AG04449 (cell line): Measurements from ENCODE around the gene DIP2C.
"Not testable (repeated sequence)": the region's sequence is repeated elsewhere in the genome, so short reads cannot be mapped to it uniquely, and the experiment has no call there.

Source experiments
- CTCF ChIA-PET: fragments of 350-600 bp; formaldehyde crosslinking; extraction: SDS; loops from one replicate; lab custom pipeline; 2021; ENCODE audit warnings: antibody characterized with exemption; lab: Yijun Ruan, JAX
- POLR2A ChIA-PET: fragments of 400-600, 350-600 bp; formaldehyde crosslinking; extraction: SDS; loops from one replicate; lab custom pipeline; 2020; ENCODE audit warnings: antibody characterized with exemption, inconsistent platforms; lab: Yijun Ruan, JAX
- DNase-seq: peaks from one replicate; pipeline ENCODE4 v3.0.0-alpha.2; 2010; ENCODE audit warnings: low read depth, low spot score
- H3K4me3 ChIP-seq: 2 replicates; pipeline ENCODE4 v1.5.1; 2011; ENCODE audit warnings: low read depth, mild to moderate bottlenecking, control low read depth, low read length
- TF ChIP-seq, protein P1 (sequence below): IDR thresholded peaks from one replicate; pipeline ENCODE4 v1.5.1; 2011; ENCODE audit warnings: mild to moderate bottlenecking, moderate library complexity, low read length, control low read depth, inconsistent platforms; ENCODE audit not compliant: insufficient read depth; ENCODE audit errors: missing control alignments

Gene DIP2C

GRCh38 chr10:513393-513792 is 176.1 kb downstream of the DIP2C start:
- CTCF ChIA-PET = interaction anchor here (0.9 to 8.8 kb wide), 9 partner anchors 11 to 277 kb away, joined by 3 to 86 read pairs (median 4); no protein-coding TSS in a partner anchor
- POLR2A ChIA-PET = no interaction called here
- no peak for DNase-seq
- TF ChIP-seq, protein P1, sequence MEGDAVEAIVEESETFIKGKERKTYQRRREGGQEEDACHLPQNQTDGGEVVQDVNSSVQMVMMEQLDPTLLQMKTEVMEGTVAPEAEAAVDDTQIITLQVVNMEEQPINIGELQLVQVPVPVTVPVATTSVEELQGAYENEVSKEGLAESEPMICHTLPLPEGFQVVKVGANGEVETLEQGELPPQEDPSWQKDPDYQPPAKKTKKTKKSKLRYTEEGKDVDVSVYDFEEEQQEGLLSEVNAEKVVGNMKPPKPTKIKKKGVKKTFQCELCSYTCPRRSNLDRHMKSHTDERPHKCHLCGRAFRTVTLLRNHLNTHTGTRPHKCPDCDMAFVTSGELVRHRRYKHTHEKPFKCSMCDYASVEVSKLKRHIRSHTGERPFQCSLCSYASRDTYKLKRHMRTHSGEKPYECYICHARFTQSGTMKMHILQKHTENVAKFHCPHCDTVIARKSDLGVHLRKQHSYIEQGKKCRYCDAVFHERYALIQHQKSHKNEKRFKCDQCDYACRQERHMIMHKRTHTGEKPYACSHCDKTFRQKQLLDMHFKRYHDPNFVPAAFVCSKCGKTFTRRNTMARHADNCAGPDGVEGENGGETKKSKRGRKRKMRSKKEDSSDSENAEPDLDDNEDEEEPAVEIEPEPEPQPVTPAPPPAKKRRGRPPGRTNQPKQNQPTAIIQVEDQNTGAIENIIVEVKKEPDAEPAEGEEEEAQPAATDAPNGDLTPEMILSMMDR = no peak
- H3K4me3 ChIP-seq = no peak overlapping the region

- POLR2A ChIA-PET, DNase-seq, H3K4me3 ChIP-seq: not testable (repeated sequence)
- CTCF ChIA-PET = interaction anchor here (0.9 to 8.8 kb wide), 12 partner anchors 10 to 278 kb away, joined by 3 to 86 read pairs (median 4); no protein-coding TSS in a partner anchor
Measured at GRCh38 chr10:512661-513060, 176.8 kb downstream of the DIP2C start.

GRCh38 chr10:511849-512191 is 177.6 kb downstream of the DIP2C start:
- DNase-seq = no peak
- TF ChIP-seq, protein P1 = no peak
- POLR2A ChIA-PET = no interaction called here
- H3K4me3 ChIP-seq = no peak overlapping the region
- CTCF ChIA-PET = interaction anchor here (0.7 to 8.8 kb wide), 18 partner anchors 8 to 292 kb away, joined by 3 to 86 read pairs (median 10); no protein-coding TSS in a partner anchor

DNA sequence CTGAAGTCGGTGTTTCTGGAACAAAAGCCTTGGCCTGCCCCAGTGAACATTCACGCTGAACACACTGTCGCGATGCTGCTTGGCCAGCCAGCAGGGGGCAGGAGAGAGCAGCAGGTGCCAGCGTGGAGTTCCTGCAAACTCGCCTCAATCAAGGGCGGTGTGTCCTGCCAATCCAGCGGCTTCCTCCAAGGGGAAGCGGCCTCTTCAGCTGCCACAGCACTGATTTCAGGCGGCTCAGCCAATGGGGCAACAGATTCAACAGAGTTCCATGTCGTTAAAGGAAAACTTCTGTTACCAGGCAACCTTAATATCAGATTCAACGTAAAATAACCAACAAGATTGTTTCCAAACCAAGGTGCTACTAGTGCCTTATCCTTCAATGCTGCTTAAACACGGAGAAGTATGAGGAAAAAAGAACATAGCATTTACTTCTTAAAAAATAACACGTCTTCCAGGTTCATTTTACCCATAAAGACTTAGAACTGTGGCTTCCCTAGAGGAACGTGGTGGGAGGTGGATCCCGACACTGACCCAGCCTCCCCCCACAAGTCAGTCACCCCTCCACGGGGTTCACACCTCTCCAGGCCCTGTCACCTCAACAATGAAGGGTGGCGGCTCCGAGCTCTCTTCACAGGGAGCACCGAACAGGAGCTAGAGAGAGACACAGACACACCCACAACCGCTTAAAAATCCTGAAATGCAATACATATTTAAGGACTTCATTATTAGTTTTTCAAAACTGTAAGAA is 178.2 kb downstream of the DIP2C start:
- peak; percentile 68 for DNase-seq
- ChIA-PET CTCF (interaction anchor here (0.6 to 8.8 kb wide), 36 partner anchors 9 to 357 kb away, joined by 3 to 86 read pairs (median 4); no protein-coding TSS in a partner anchor), POLR2A (no interaction called here)
- no peak overlapping the region for H3K4me3 ChIP-seq
- TF ChIP-seq, protein P1 = peak; percentile 99

GRCh38 chr10:510415-510881 is 179.0 kb downstream of the DIP2C start:
- ChIA-PET POLR2A (no interaction called here), CTCF (interaction anchor here (0.7 to 8.8 kb wide), 30 partner anchors 9 to 358 kb away, joined by 3 to 86 read pairs (median 4); no protein-coding TSS in a partner anchor)
- DNase-seq = no peak
- TF ChIP-seq, protein P1 = no peak
- no peak overlapping the region for H3K4me3 ChIP-seq

- TF ChIP-seq, protein P1 = no peak
- DNase-seq = no peak
- ChIA-PET CTCF (interaction anchor here (1.4 to 8.8 kb wide), 7 partner anchors 8 to 301 kb away, joined by 3 to 86 read pairs (median 22); no protein-coding TSS in a partner anchor), POLR2A (no interaction called here)
- no peak overlapping the region for H3K4me3 ChIP-seq
Measured at GRCh38 chr10:509361-510102, 179.9 kb downstream of the DIP2C start.
